HCT116 (cell line): ENCODE measurements around the gene DCAF6.
"Not testable (repeated sequence)": the region's sequence is repeated elsewhere in the genome, so short reads cannot be mapped to it uniquely, and the experiment has no call there.

ENCODE experiments used
- CTCF ChIP-seq, 3 experiments: fragments of 200-600 bp in 1 of 3; sonication (generic) in 1 of 3; IDR thresholded peaks in 2 of 3; conservative IDR thresholded peaks in 1 of 3; 2 replicates each; pipeline ENCODE4 v1.5.1; 2012 to 2017; ENCODE audit warnings: low read depth in 2 of 3, low read length in 2 of 3, antibody characterized with exemption in 1 of 3, borderline replicate concordance in 1 of 3, control low read depth in 1 of 3, mild to moderate bottlenecking in 1 of 3, mixed read lengths in 1 of 3, mixed run types in 1 of 3, moderate library complexity in 1 of 3; ENCODE audit not compliant: insufficient read depth in 1 of 3
- EZH2 ChIP-seq: fragments of 200-600 bp; sonication (generic); IDR thresholded peaks from 2 replicates; pipeline ENCODE4 v1.6.1; 2017; ENCODE audit warnings: antibody characterized with exemption, mixed run types
- MAX ChIP-seq: IDR thresholded peaks from 2 replicates; pipeline ENCODE4 v1.6.1; 2012
- POLR2AphosphoS5 ChIP-seq: IDR thresholded peaks from 2 replicates; pipeline ENCODE4 v1.6.1; 2011; ENCODE audit warnings: mild to moderate bottlenecking, low read depth, low read length, moderate library complexity

- TF ChIP-seq EZH2; CTCF (IDR thresholded peaks at IDR 0.05 in 2 of 3, conservative IDR thresholded peaks at IDR 0.05 in 1 of 3; ENCODE audit: borderline replicate concordance in 1 of 3, insufficient read depth in 1 of 3, low read depth in 2 of 3, low read length in 2 of 3); MAX; POLR2AphosphoS5: not testable (repeated sequence)
Measured at GRCh38 chr1:167928919-167929318, 7.6 kb upstream of the DCAF6 start.
